Testis (tissue), 3 donors: ENCODE results near the gene ACBD3. TPM values are rescaled to one million over a fixed set of nuclear protein-coding genes. Genes with fewer than 3 reads are reported as not detected.
A peak's percentile ranks its signal among the peaks of the same experiment; 100 is the strongest.

Source experiments
- DNase-seq: peaks from one replicate; pipeline ENCODE4 v3.0.0-alpha.2; 2019
- H3K27ac ChIP-seq, 2 donors: fragments of 200-600 bp; sonication (generic); one replicate each; pipeline ENCODE4 v1.5.1; 2019
- H3K27me3 ChIP-seq: fragments of 200-600 bp; sonication (generic); one replicate; pipeline ENCODE4 v1.5.1; 2019
- H3K36me3 ChIP-seq: fragments of 200-600 bp; sonication (generic); one replicate; pipeline ENCODE4 v1.5.1; 2017; ENCODE audit warnings: low read depth; ENCODE audit errors: missing control alignments
- H3K4me1 ChIP-seq: fragments of 200-600 bp; sonication (generic); one replicate; pipeline ENCODE4 v1.5.1; 2019
- H3K4me3 ChIP-seq, 2 donors: fragments of 200-600 bp; sonication (generic); one replicate each; pipeline ENCODE4 v1.5.1; 2017 to 2019
- H3K9me3 ChIP-seq: fragments of 200-600 bp; sonication (generic); one replicate; pipeline ENCODE4 v1.5.1; 2017
- POLR2A ChIP-seq: fragments of 450-650 bp; IDR thresholded peaks from one replicate; pipeline ENCODE4 v1.6.1; 2017; ENCODE audit warnings: antibody characterized with exemption, mild to moderate bottlenecking, moderate library complexity
- WGBS, 2 donors: methylation state at CpG; one replicate each; pipeline ENCODE4 v1.1.5; 2018; 5-methylcytosine and 5-hydroxymethylcytosine counted together
- intact Hi-C: fragments of 100-400 bp; cut with DNase I; formaldehyde crosslinking; loops from one replicate; pipeline ENCODE4 v1.15.1; 2023; ENCODE audit warnings: low total_unique reads
- polyA plus RNA-seq: library from polyadenylated mRNA; stranded (reverse); fragments of 350-450 nt; fragmentation: Illumina TruSeq; extraction: RNeasy Lipid Tissue Mini Kit (QIAGEN cat#74804); gene quantifications from one replicate; pipeline ENCODE4 v1.2.3, GENCODE V29; 2014; ENCODE audit warnings: low read depth, low replicate concordance; ENCODE audit not compliant: insufficient read depth
- total RNA-seq, 2 donors: library from RNA; depleted of rRNA; stranded (reverse); fragments of >200 nt; gene quantifications; one replicate each; pipeline ENCODE4 v1.2.3, GENCODE V29; 2016
- TF ChIP-seq, protein P1 (sequence below), 3 experiments: fragments of 450-650 bp in 2 of 3; fragments of 200-600 bp in 1 of 3; sonication (generic) in 1 of 3; IDR thresholded peaks; one replicate each; pipeline ENCODE4 v1.5.1; 2016 to 2019; ENCODE audit warnings: antibody characterized with exemption in 3 of 3, mild to moderate bottlenecking in 2 of 3, moderate library complexity in 1 of 3

The ACBD3 gene
- total and polyA plus RNA-seq, 3 donors from 2014 or later, result 32.9 to 57.9 (median 50.6) TPM

- peak; percentile 33 for DNase-seq
- no peaks in the 10 kb centered on the region for H3K27me3 ChIP-seq
- peak overlapping the region; percentile 40 to 58 for H3K4me3 ChIP-seq
- no peak overlapping the region for H3K27ac ChIP-seq
- TF ChIP-seq, protein P1, sequence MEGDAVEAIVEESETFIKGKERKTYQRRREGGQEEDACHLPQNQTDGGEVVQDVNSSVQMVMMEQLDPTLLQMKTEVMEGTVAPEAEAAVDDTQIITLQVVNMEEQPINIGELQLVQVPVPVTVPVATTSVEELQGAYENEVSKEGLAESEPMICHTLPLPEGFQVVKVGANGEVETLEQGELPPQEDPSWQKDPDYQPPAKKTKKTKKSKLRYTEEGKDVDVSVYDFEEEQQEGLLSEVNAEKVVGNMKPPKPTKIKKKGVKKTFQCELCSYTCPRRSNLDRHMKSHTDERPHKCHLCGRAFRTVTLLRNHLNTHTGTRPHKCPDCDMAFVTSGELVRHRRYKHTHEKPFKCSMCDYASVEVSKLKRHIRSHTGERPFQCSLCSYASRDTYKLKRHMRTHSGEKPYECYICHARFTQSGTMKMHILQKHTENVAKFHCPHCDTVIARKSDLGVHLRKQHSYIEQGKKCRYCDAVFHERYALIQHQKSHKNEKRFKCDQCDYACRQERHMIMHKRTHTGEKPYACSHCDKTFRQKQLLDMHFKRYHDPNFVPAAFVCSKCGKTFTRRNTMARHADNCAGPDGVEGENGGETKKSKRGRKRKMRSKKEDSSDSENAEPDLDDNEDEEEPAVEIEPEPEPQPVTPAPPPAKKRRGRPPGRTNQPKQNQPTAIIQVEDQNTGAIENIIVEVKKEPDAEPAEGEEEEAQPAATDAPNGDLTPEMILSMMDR (IDR thresholded peaks at IDR 0.05), result no peak
- TF ChIP-seq POLR2A, result no peak
- intact Hi-C loops, result no loop called here
- 0% methylated on average over 5 to 33 of the region's 55 CpGs for WGBS, 2 donors
- H3K4me1 ChIP-seq, result no peaks in the 10 kb centered on the region
- no peaks in the 10 kb centered on the region for H3K9me3 ChIP-seq
- no peaks in the 10 kb centered on the region for H3K36me3 ChIP-seq
Observed at GRCh38 chr1:226223786-226224244, 37.3 kb upstream of the ACBD3 start.

DNA sequence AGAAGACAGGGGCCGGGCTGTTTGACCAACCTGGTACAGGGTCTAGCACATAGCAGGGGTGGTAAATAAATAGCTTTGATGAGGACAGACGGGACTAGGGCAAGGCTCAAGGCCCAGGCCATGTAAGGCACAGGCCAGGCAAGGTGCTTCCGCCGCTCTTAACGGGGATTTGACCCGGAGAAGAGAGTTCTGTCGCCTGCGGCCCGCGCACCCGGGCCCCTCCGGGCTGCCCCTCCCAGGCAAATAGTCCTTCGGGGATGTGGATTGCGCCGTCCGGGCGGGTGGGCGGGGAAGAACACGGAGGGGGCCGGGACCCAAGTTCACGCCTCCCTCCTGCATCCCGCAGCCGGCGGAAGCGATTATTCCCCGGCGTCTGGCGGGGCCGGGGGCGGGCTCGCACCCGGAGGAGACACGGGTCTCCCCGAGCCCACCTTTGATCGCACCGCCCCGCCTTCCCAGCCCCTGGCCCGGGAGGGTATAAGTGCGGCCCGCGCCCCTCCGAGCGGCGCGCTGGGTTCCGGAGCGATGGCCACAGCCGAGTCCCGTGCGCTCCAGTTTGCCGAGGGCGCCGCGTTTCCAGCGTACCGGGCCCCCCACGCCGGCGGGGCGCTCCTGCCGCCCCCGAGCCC, 36.7 kb upstream of the ACBD3 start, which contains the start of gene MIXL1:
Gene MIXL1 (plus strand): TSS at position 508 of the 629 bp plus-strand sequence. CDS start 18 bp downstream, at position 526.
- 6 to 35% methylated on average over 5 to 51 of the region's 62 CpGs for whole genome bisulfite sequencing, 2 donors
- no peak within 1 kb of the TSS for H3K27ac ChIP-seq
- H3K27me3 ChIP-seq, result no peaks in the 10 kb centered on the region
- intact Hi-C loops, result no loop called here
- DNase-seq, result no peak
- H3K36me3 ChIP-seq, result no peaks in the 10 kb centered on the region
- TF ChIP-seq, protein P1 (IDR thresholded peaks at IDR 0.05), result no peak
- no peak for TF ChIP-seq POLR2A
- H3K4me1 ChIP-seq, result no peaks in the 10 kb centered on the region
- H3K9me3 ChIP-seq, result no peaks in the 10 kb centered on the region
- H3K4me3 ChIP-seq, result peak within 1 kb of the TSS; percentile 40 to 58

GRCh38 chr1:226222686-226223085, 36.1 kb upstream of the ACBD3 start:
- H3K4me1 ChIP-seq, result no peaks in the 10 kb centered on the region
- no peak for DNase-seq
- no peaks in the 10 kb centered on the region for H3K27me3 ChIP-seq
- 64 to 70% methylated on average over 9 to 10 of the region's 10 CpGs for WGBS, 2 donors
- H3K36me3 ChIP-seq, result no peaks in the 10 kb centered on the region
- intact Hi-C loops, result no loop called here
- peak overlapping the region in 1 of 2 donors; percentile 58 for H3K4me3 ChIP-seq
- TF ChIP-seq, protein P1 (IDR thresholded peaks at IDR 0.05), result no peak
- TF ChIP-seq POLR2A, result no peak
- H3K27ac ChIP-seq, result no peak overlapping the region
- no peaks in the 10 kb centered on the region for H3K9me3 ChIP-seq

DNA sequence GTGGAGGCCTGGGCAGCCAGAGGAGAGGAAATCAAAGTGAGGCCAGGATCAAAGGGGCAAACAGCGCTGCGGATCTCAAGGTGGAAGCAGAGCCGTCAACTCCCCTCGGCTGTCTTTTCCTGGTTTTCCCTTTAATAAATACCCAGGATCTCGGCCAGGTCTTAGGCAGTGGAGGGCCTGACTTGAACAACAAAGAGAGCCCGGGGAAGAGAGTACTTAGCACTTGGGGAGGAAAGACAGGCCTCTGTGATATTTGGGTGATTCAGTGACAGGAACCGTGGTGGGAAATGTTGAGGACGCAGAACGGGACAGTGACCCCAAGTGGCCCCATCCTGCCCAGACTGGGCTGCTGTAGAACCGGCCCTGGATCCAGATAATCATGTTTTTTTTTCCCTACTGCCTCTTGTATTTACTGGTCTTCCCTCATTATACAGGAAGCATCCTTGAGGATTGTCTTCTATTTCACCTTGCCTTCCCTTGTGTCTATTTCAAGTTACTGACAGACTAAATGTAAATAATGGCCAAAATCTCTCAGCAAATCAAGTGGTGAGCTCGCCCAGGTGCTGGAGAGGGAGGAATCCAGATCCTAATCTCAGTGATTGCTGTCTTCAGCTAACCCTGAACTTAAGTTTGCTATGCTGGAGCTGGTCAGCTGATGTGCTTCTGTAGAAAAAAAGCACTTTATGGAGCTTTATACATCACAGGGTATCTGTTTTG, 34.1 kb upstream of the ACBD3 start:
- Histone ChIP-seq H3K4me1 (no peaks in the 10 kb centered on the region), H3K36me3 (no peaks in the 10 kb centered on the region), H3K9me3 (no peaks in the 10 kb centered on the region), H3K27ac (no peak overlapping the region), H3K4me3 (no peak overlapping the region), H3K27me3 (no peaks in the 10 kb centered on the region)
- TF ChIP-seq, protein P1 (IDR thresholded peaks at IDR 0.05), result no peak
- no peak for TF ChIP-seq POLR2A
- intact Hi-C loops, result no loop called here
- WGBS, 2 donors, result 72 to 80% methylated on average over 11 of the region's 11 CpGs
- no peak for DNase-seq
